Small intestine (tissue), 7 donors: Measurements from ENCODE around the gene SEC61G. TPM values are rescaled to one million over a fixed set of nuclear protein-coding genes. Genes with fewer than 3 reads are reported as not detected.

Experiments
- DNase-seq, 2 donors: peaks; one replicate each; pipeline versions ENCODE4 v3.0.0 to v3.0.0-alpha.2; 2013
- FAIRE-seq: peaks from 2 replicates; lab custom pipeline; 2012; peaks lifted over from hg19 to GRCh38; lab: Jason Lieb, UNC
- H3K27ac ChIP-seq, 3 donors: one replicate each; pipeline ENCODE4 v1.5.1; 2013; ENCODE audit warnings: low read length in 2 of 3, mild to moderate bottlenecking in 2 of 3, control low read depth in 1 of 3, inconsistent platforms in 1 of 3, low read depth in 1 of 3, moderate library complexity in 1 of 3
- H3K27me3 ChIP-seq, 3 donors: one replicate each; pipeline ENCODE4 v1.6.1; 2013; ENCODE audit warnings: low read length in 3 of 3, inconsistent platforms in 1 of 3; ENCODE audit not compliant: control insufficient read depth in 3 of 3, insufficient read depth in 3 of 3
- H3K36me3 ChIP-seq, 3 donors: one replicate each; pipeline ENCODE4 v1.6.1; 2013; ENCODE audit warnings: low read length in 3 of 3, inconsistent platforms in 1 of 3, low read depth in 1 of 3, mild to moderate bottlenecking in 1 of 3, moderate library complexity in 1 of 3; ENCODE audit not compliant: control insufficient read depth in 3 of 3, insufficient read depth in 2 of 3
- H3K4me1 ChIP-seq, 3 donors: one replicate each; pipeline ENCODE4 v1.6.1; 2013; ENCODE audit warnings: low read length in 2 of 3, inconsistent platforms in 1 of 3, low read depth in 1 of 3, mild to moderate bottlenecking in 1 of 3, moderate library complexity in 1 of 3; ENCODE audit not compliant: control insufficient read depth in 3 of 3, insufficient read depth in 2 of 3
- H3K4me3 ChIP-seq, 3 donors: one replicate each; pipeline ENCODE4 v1.5.1; 2013; ENCODE audit warnings: low read length in 3 of 3, control low read depth in 1 of 3, inconsistent platforms in 1 of 3, low read depth in 1 of 3, mild to moderate bottlenecking in 1 of 3, moderate library complexity in 1 of 3
- H3K9me3 ChIP-seq, 2 donors: one replicate each; pipeline ENCODE4 v1.6.1; 2013; ENCODE audit warnings: low read depth in 1 of 2, low read length in 1 of 2; ENCODE audit not compliant: control insufficient read depth in 2 of 2, insufficient read depth in 1 of 2
- WGBS, 3 donors: extraction: QIAGEN DNeasy Blood & Tissue Kit; methylation state at CpG; one replicate each; pipeline ENCODE4 v1.1.7; 2013; 5-methylcytosine and 5-hydroxymethylcytosine counted together
- polyA plus RNA-seq, 4 donors: library from polyadenylated mRNA; stranded (reverse) in 3 of 4; unstranded in 1 of 4; fragments of 200-250 nt in 3 of 4; fragments of 120-200 nt in 1 of 4; gene quantifications; one replicate each; pipeline versions ENCODE4 v1.2.1 to v1.2.3, GENCODE V29; 2013
- donor health status: healthy with polysubstance abuse.
- donor health status: control.
- donor health status: control.
- donor health status: Bipolar disorder and iron deficiency.
- donor health status: healthy.

The SEC61G gene
- polyA plus RNA-seq, 4 donors = 197 to 506 (median 349) TPM

GRCh38 chr7:54792383-54792782 lies 33.4 kb upstream of the SEC61G start:
- DNase-seq (no peak), FAIRE-seq (no peak)
- Histone ChIP-seq H3K9me3 (peaks cover 0 to 3% of the 10 kb centered on the region in 2 donors), H3K36me3 (no peaks in the 10 kb centered on the region), H3K4me1 (peaks cover 0 to 4% (median 0%) of the 10 kb centered on the region in 3 donors), H3K27ac (no peak overlapping the region), H3K4me3 (no peak overlapping the region), H3K27me3 (peaks cover 0 to 3% (median 0%) of the 10 kb centered on the region in 3 donors)
- 68 to 79% (median 73%) methylated on average over 8 to 11 of the region's 11 CpGs for WGBS, 3 donors

GRCh38 chr7:54788664-54789063 lies 29.7 kb upstream of the SEC61G start:
- DNase-seq (peak; percentile 59 to 85), FAIRE-seq (no peak)
- Histone ChIP-seq H3K27ac (no peak overlapping the region), H3K4me3 (no peak overlapping the region), H3K9me3 (peaks cover 0 to 3% of the 10 kb centered on the region in 2 donors), H3K4me1 (peaks cover 0 to 4% (median 0%) of the 10 kb centered on the region in 3 donors), H3K36me3 (no peaks in the 10 kb centered on the region), H3K27me3 (peaks cover 0 to 3% (median 0%) of the 10 kb centered on the region in 3 donors)
- WGBS, 3 donors = 1 to 10% (median 4%) methylated on average over 9 of the region's 9 CpGs

GRCh38 chr7:54785261-54785660 lies 26.2 kb upstream of the SEC61G start:
- H3K4me3 ChIP-seq = no peak overlapping the region
- WGBS, 3 donors = 68 to 75% (median 70%) methylated on average over 8 of the region's 8 CpGs
- H3K27ac ChIP-seq = no peak overlapping the region
- no peak for DNase-seq
- H3K27me3 ChIP-seq = peaks cover 0 to 3% (median 0%) of the 10 kb centered on the region in 3 donors
- no peak for FAIRE-seq
- H3K9me3 ChIP-seq = no peaks in the 10 kb centered on the region
- H3K36me3 ChIP-seq = no peaks in the 10 kb centered on the region
- peaks cover 0 to 4% (median 0%) of the 10 kb centered on the region in 3 donors for H3K4me1 ChIP-seq

- Histone ChIP-seq H3K4me1 (peaks cover 0 to 3% (median 0%) of the 10 kb centered on the region in 3 donors), H3K4me3 (no peak overlapping the region), H3K9me3 (no peaks in the 10 kb centered on the region), H3K27me3 (no peaks in the 10 kb centered on the region), H3K36me3 (no peaks in the 10 kb centered on the region), H3K27ac (no peak overlapping the region)
- WGBS, 3 donors = 63 to 90% (median 89%) methylated on average over 4 of the region's 4 CpGs
- FAIRE-seq = no peak
- DNase-seq = no peak
Measured at GRCh38 chr7:54783952-54784351, 24.9 kb upstream of the SEC61G start.

GRCh38 chr7:54782829-54783228 lies 23.8 kb upstream of the SEC61G start:
- Histone ChIP-seq H3K9me3 (no peaks in the 10 kb centered on the region), H3K27me3 (no peaks in the 10 kb centered on the region), H3K27ac (no peak overlapping the region), H3K4me3 (no peak overlapping the region), H3K4me1 (no peaks in the 10 kb centered on the region), H3K36me3 (no peaks in the 10 kb centered on the region)
- WGBS, 3 donors = 79 to 84% (median 83%) methylated on average over 8 of the region's 8 CpGs
- DNase-seq = no peak
- no peak for FAIRE-seq

GRCh38 chr7:54782314-54782713 lies 23.3 kb upstream of the SEC61G start:
- Histone ChIP-seq H3K9me3 (no peaks in the 10 kb centered on the region), H3K4me3 (no peak overlapping the region), H3K27ac (no peak overlapping the region), H3K36me3 (no peaks in the 10 kb centered on the region), H3K27me3 (no peaks in the 10 kb centered on the region), H3K4me1 (no peaks in the 10 kb centered on the region)
- 89 to 97% (median 92%) methylated on average over 10 of the region's 10 CpGs for WGBS, 3 donors
- DNase-seq = no peak
- no peak for FAIRE-seq

GRCh38 chr7:54781134-54781920 lies 22.3 kb upstream of the SEC61G start:
- H3K4me3 ChIP-seq = no peak overlapping the region
- no peaks in the 10 kb centered on the region for H3K36me3 ChIP-seq
- no peaks in the 10 kb centered on the region for H3K27me3 ChIP-seq
- FAIRE-seq (no peak), DNase-seq (no peak)
- no peak overlapping the region for H3K27ac ChIP-seq
- 58 to 62% (median 61%) methylated on average over 8 of the region's 8 CpGs for WGBS, 3 donors
- peaks cover 0 to 2% of the 10 kb centered on the region in 2 donors for H3K9me3 ChIP-seq
- no peaks in the 10 kb centered on the region for H3K4me1 ChIP-seq

GRCh38 chr7:54780490-54780889 lies 21.5 kb upstream of the SEC61G start:
- FAIRE-seq = no peak
- 58 to 70% (median 60%) methylated on average over 5 of the region's 5 CpGs for WGBS, 3 donors
- no peaks in the 10 kb centered on the region for H3K27me3 ChIP-seq
- no peaks in the 10 kb centered on the region for H3K36me3 ChIP-seq
- H3K9me3 ChIP-seq = peaks cover 0 to 6% of the 10 kb centered on the region in 2 donors
- no peak overlapping the region for H3K4me3 ChIP-seq
- no peaks in the 10 kb centered on the region for H3K4me1 ChIP-seq
- H3K27ac ChIP-seq = no peak overlapping the region
- DNase-seq = no peak
